Keratinocyte (primary cell): ENCODE measurements around the gene DMXL1. TPM values are rescaled to one million over a fixed set of nuclear protein-coding genes. Genes with fewer than 3 reads are reported as not detected.
A peak's percentile ranks its signal among the peaks of the same experiment; 100 is the strongest.

Source experiments
- DNase-seq: peaks from one replicate; pipeline ENCODE4 v3.0.0-alpha.2; 2011; ENCODE audit warnings: low read depth, missing footprints, low spot score
- FAIRE-seq: peaks from 2 replicates; lab custom pipeline; 2011; peaks lifted over from hg19 to GRCh38; lab: Jason Lieb, UNC
- H2AFZ ChIP-seq: 2 replicates; pipeline ENCODE4 v1.6.0; 2012; ENCODE audit warnings: low read length, control low read depth, inconsistent platforms; ENCODE audit not compliant: control insufficient read depth
- H3K27ac ChIP-seq: 2 replicates; pipeline ENCODE4 v1.5.1; 2011; ENCODE audit warnings: low read length; ENCODE audit not compliant: control insufficient read depth, insufficient read depth
- H3K27me3 ChIP-seq: 3 replicates; pipeline ENCODE4 v1.6.0; 2011; ENCODE audit warnings: low read length; ENCODE audit not compliant: control insufficient read depth, insufficient read depth; ENCODE audit errors: extremely low read depth
- H3K36me3 ChIP-seq, 2 experiments: 2 replicates in 1 of 2; 3 replicates in 1 of 2; pipeline ENCODE4 v1.5.1; 2011; ENCODE audit warnings: low read length in 2 of 2, mild to moderate bottlenecking in 1 of 2; ENCODE audit not compliant: control insufficient read depth in 2 of 2, insufficient read depth in 2 of 2; ENCODE audit errors: extremely low read depth in 1 of 2
- H3K4me1 ChIP-seq: 3 replicates; pipeline ENCODE4 v1.5.1; 2011; ENCODE audit warnings: low read length; ENCODE audit not compliant: control insufficient read depth, insufficient read depth; ENCODE audit errors: extremely low read depth
- H3K4me2 ChIP-seq: 3 replicates; pipeline ENCODE4 v1.6.0; 2011; ENCODE audit warnings: low read depth, low read length; ENCODE audit not compliant: control insufficient read depth, insufficient read depth; ENCODE audit errors: extremely low read depth
- H3K4me3 ChIP-seq, 3 experiments: fragments of 200-600 bp in 1 of 3; sonication (generic) in 1 of 3; 2 replicates in 2 of 3; 3 replicates in 1 of 3; pipeline ENCODE4 v1.5.1; 2011 to 2016; ENCODE audit warnings: low read length in 3 of 3, mild to moderate bottlenecking in 3 of 3, control low read depth in 2 of 3, inconsistent platforms in 1 of 3, low read depth in 1 of 3, mixed read lengths in 1 of 3, mixed run types in 1 of 3, moderate library complexity in 1 of 3; ENCODE audit not compliant: control insufficient read depth in 2 of 3, insufficient read depth in 2 of 3; ENCODE audit errors: extremely low read depth in 1 of 3
- H3K79me2 ChIP-seq: 2 replicates; pipeline ENCODE4 v1.6.0; 2012; ENCODE audit warnings: low read length; ENCODE audit not compliant: control insufficient read depth, insufficient read depth
- H3K9ac ChIP-seq: 3 replicates; pipeline ENCODE4 v1.6.0; 2011; ENCODE audit warnings: low read length; ENCODE audit not compliant: control insufficient read depth, insufficient read depth; ENCODE audit errors: extremely low read depth
- H3K9me1 ChIP-seq: 3 replicates; pipeline ENCODE4 v1.6.0; 2011; ENCODE audit warnings: low read length; ENCODE audit not compliant: control insufficient read depth, insufficient read depth; ENCODE audit errors: extremely low read depth
- H3K9me3 ChIP-seq: 2 replicates; pipeline ENCODE4 v1.5.1; 2012; ENCODE audit warnings: low read depth, low read length; ENCODE audit not compliant: control insufficient read depth
- H4K20me1 ChIP-seq: 3 replicates; pipeline ENCODE4 v1.6.0; 2011; ENCODE audit warnings: low read length; ENCODE audit not compliant: control insufficient read depth, insufficient read depth; ENCODE audit errors: extremely low read depth
- EZH2 ChIP-seq: IDR thresholded peaks from one replicate; pipeline ENCODE4 v1.6.1; 2012; ENCODE audit warnings: inconsistent platforms, mild to moderate bottlenecking, low read length, moderate library complexity
- dilution Hi-C: fragments of 300-500 bp; cut with MboI; formaldehyde crosslinking; loops from one replicate; pipeline ENCODE4 v1.7.0; 2020; ENCODE audit warnings: low sequenced_read_pairs; ENCODE audit not compliant: extremely low pct_ligation_motif_present
- polyA plus RNA-seq, 5 experiments: library from polyadenylated mRNA; depleted of rRNA in 3 of 5; stranded (reverse) in 3 of 5; stranded (forward) in 1 of 5; unstranded in 1 of 5; fragments of >200 nt; gene quantifications; 1 replicate in 1 of 5; 2 replicates in 3 of 5; 3 replicates in 1 of 5; pipeline versions ENCODE4 v1.2.1 to v1.2.3, GENCODE V29; 2011 to 2012; ENCODE audit warnings: missing spikeins in 2 of 5, low read depth in 1 of 5, low replicate concordance in 1 of 5
- TF ChIP-seq, protein P1 (sequence below), 3 experiments: IDR thresholded peaks in 1 of 3; conservative IDR thresholded peaks in 1 of 3; optimal IDR thresholded peaks in 1 of 3; 2 replicates in 2 of 3; 3 replicates in 1 of 3; pipeline versions ENCODE3 to v1.5.1; 2011; ENCODE audit warnings: low read length in 3 of 3, mild to moderate bottlenecking in 3 of 3, moderate library complexity in 2 of 3, control low read depth in 1 of 3, inconsistent platforms in 1 of 3; ENCODE audit not compliant: insufficient read depth in 2 of 3; ENCODE audit errors: extremely low read depth in 1 of 3

DMXL1 gene
- polyA plus RNA-seq, 1 donor (not counting 4 experiments of a cell fraction or from before 2014, with no cell fraction given): 13.1 TPM

DNA sequence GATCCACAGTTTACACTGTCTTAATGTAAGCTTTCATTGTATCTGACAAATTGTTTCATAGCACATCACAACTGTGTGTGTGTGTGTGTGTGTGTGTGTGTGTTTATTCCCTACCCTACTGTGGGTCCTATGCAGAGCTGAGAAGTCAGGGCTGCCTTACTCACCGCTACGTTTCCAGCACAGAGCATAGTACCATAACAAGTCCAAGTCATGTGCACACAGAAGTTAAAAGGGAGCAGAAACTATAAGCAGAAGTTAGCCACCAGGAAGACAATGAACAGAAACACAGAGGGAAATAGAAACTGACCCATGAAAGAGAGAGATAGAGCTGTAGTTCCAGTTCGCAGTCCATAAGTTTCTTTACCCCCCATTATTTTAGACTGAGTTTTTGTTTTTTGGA lies 38.2 kb upstream of the DMXL1 start:
- TF ChIP-seq, protein P1, sequence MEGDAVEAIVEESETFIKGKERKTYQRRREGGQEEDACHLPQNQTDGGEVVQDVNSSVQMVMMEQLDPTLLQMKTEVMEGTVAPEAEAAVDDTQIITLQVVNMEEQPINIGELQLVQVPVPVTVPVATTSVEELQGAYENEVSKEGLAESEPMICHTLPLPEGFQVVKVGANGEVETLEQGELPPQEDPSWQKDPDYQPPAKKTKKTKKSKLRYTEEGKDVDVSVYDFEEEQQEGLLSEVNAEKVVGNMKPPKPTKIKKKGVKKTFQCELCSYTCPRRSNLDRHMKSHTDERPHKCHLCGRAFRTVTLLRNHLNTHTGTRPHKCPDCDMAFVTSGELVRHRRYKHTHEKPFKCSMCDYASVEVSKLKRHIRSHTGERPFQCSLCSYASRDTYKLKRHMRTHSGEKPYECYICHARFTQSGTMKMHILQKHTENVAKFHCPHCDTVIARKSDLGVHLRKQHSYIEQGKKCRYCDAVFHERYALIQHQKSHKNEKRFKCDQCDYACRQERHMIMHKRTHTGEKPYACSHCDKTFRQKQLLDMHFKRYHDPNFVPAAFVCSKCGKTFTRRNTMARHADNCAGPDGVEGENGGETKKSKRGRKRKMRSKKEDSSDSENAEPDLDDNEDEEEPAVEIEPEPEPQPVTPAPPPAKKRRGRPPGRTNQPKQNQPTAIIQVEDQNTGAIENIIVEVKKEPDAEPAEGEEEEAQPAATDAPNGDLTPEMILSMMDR (optimal IDR thresholded peaks at IDR 0.05 in 1 of 3, IDR thresholded peaks at IDR 0.05 in 1 of 3, conservative IDR thresholded peaks at IDR 0.05 in 1 of 3; ENCODE audit: extremely low read depth in 1 of 3, insufficient read depth in 2 of 3, low read length in 3 of 3): no peak
- no peak for TF ChIP-seq EZH2
- no peaks in the 10 kb centered on the region for H4K20me1 ChIP-seq
- H3K27me3 ChIP-seq: no peaks in the 10 kb centered on the region
- peak overlapping the region; percentile 3 for H2AFZ ChIP-seq
- no peaks in the 10 kb centered on the region for H3K9me1 ChIP-seq
- no peak overlapping the region for H3K27ac ChIP-seq
- DNase-seq: no peak
- no peaks in the 10 kb centered on the region for H3K9me3 ChIP-seq
- H3K4me2 ChIP-seq: no peak overlapping the region
- H3K4me3 ChIP-seq: no peak overlapping the region
- H3K9ac ChIP-seq: no peak overlapping the region
- dilution Hi-C loops: no loop called here
- no peak for FAIRE-seq
- H3K79me2 ChIP-seq: no peaks in the 10 kb centered on the region
- H3K4me1 ChIP-seq: peaks cover 9% of the 10 kb centered on the region
- H3K36me3 ChIP-seq: no peaks in the 10 kb centered on the region

DNA sequence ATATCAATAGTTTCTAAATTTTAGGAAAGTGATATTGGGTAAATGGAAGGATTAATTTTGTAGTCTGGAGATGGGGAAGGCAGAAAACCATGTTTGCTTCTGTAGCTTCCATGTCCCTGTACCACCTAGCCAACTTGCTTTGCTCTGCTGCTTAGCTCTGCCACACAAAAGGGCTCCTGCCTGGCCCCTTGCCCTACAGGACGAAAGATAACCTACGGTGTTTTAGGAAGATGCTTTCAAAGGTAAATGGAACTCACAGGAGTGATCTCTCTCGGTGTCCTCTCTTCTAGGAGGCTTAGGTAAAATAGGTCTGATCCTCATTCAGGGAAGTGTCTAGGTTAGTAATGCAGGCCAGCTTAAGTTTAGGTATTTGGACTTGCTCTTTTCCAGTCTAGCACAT lies 37.8 kb upstream of the DMXL1 start:
- Histone ChIP-seq H3K36me3 (no peaks in the 10 kb centered on the region), H3K4me3 (no peak overlapping the region), H3K4me1 (peaks cover 9% of the 10 kb centered on the region), H3K9ac (no peak overlapping the region), H3K9me3 (no peaks in the 10 kb centered on the region), H3K79me2 (no peaks in the 10 kb centered on the region), H3K27me3 (no peaks in the 10 kb centered on the region), H4K20me1 (no peaks in the 10 kb centered on the region), H3K4me2 (no peak overlapping the region), H3K27ac (no peak overlapping the region), H3K9me1 (no peaks in the 10 kb centered on the region), H2AFZ (no peak overlapping the region)
- dilution Hi-C loops: no loop called here
- FAIRE-seq: no peak
- DNase-seq: no peak
- no peak for TF ChIP-seq EZH2
- TF ChIP-seq, protein P1 (optimal IDR thresholded peaks at IDR 0.05 in 1 of 3, IDR thresholded peaks at IDR 0.05 in 1 of 3, conservative IDR thresholded peaks at IDR 0.05 in 1 of 3; ENCODE audit: extremely low read depth in 1 of 3, insufficient read depth in 2 of 3, low read length in 3 of 3): no peak
